B cell (primary cell): ENCODE measurements around the gene RNF126. TPM values are rescaled to one million over a fixed set of nuclear protein-coding genes. Genes with fewer than 3 reads are reported as not detected.

Experiments used
- ATAC-seq: fragments of 200-7000 bp; cut with Tn5 transposase; one replicate; pipeline ENCODE4 v1.10.0; 2021; ENCODE audit warnings: low read depth, mild to moderate bottlenecking, moderate number of reproducible peaks, moderate library complexity
- CTCF ChIA-PET: fragments of 350-600 bp; sonication (Branson Sonifier 250); formaldehyde crosslinking; loops from one replicate; lab custom pipeline; 2021; ENCODE audit warnings: antibody characterized with exemption, inconsistent platforms; lab: Charles Lee
- POLR2A ChIA-PET: fragments of 350-600 bp; sonication (Branson Sonifier 250); formaldehyde crosslinking; loops from one replicate; lab custom pipeline; 2021; ENCODE audit warnings: antibody characterized with exemption; lab: Charles Lee
- DNase-seq: peaks from one replicate; pipeline ENCODE4 v3.0.0; 2013
- H2AFZ ChIP-seq: 2 replicates; pipeline ENCODE4 v1.6.1; 2012; ENCODE audit warnings: mild to moderate bottlenecking, low read depth, low read length; ENCODE audit not compliant: insufficient read depth, poor library complexity, severe bottlenecking
- H3K27ac ChIP-seq, 2 donors: 1 replicate in 1 of 2; 2 replicates in 1 of 2; pipeline ENCODE4 v1.5.1; 2012 to 2013; ENCODE audit warnings: low read length in 2 of 2, mild to moderate bottlenecking in 2 of 2, moderate library complexity in 1 of 2
- H3K27me3 ChIP-seq, 4 experiments: fragments of 200-600 bp in 1 of 4; sonication (generic) in 1 of 4; replicated peaks in 1 of 4; 1 replicate in 2 of 4; 2 replicates in 2 of 4; pipeline versions ENCODE4 v1.6.1 to v1.7.0; 2013 to 2016; ENCODE audit warnings: low read length in 3 of 4, mild to moderate bottlenecking in 2 of 4, mixed read lengths in 1 of 4, moderate library complexity in 1 of 4; ENCODE audit not compliant: insufficient read depth in 4 of 4, control insufficient read depth in 3 of 4; ENCODE audit errors: control extremely low read depth in 1 of 4
- H3K36me3 ChIP-seq, 2 experiments: replicated peaks in 1 of 2; 1 replicate in 1 of 2; 2 replicates in 1 of 2; pipeline versions ENCODE4 v1.6.1 to v1.7.1; 2013; ENCODE audit warnings: low read length in 1 of 2; ENCODE audit not compliant: insufficient read depth in 2 of 2, control insufficient read depth in 1 of 2; ENCODE audit errors: control extremely low read depth in 1 of 2, extremely low read depth in 1 of 2
- H3K4me1 ChIP-seq, 2 donors: fragments of 200-600 bp in 1 of 2; sonication (generic) in 1 of 2; 1 replicate in 1 of 2; 2 replicates in 1 of 2; pipeline versions ENCODE4 v1.5.1 to v1.6.1; 2013 to 2017; ENCODE audit warnings: low read length in 2 of 2; ENCODE audit not compliant: control insufficient read depth in 2 of 2, insufficient read depth in 2 of 2
- H3K4me2 ChIP-seq: replicated peaks from 2 replicates; pipeline ENCODE3; 2012; ENCODE audit warnings: mild to moderate bottlenecking, low read depth, low read length; ENCODE audit not compliant: poor library complexity, severe bottlenecking
- H3K4me3 ChIP-seq, 5 experiments: fragments of 200-600 bp in 1 of 5; sonication (generic) in 1 of 5; 1 replicate in 3 of 5; 2 replicates in 2 of 5; pipeline versions ENCODE4 v1.5.1 to v1.7.0; 2011 to 2016; ENCODE audit warnings: low read length in 4 of 5, mild to moderate bottlenecking in 4 of 5, low read depth in 2 of 5, control low read depth in 1 of 5, moderate library complexity in 1 of 5; ENCODE audit not compliant: insufficient read depth in 1 of 5; ENCODE audit errors: control extremely low read depth in 1 of 5, extremely low read depth in 1 of 5
- H3K79me2 ChIP-seq: fragments of 200-600 bp; sonication (generic); one replicate; pipeline ENCODE4 v1.6.0; 2016; ENCODE audit warnings: low read length; ENCODE audit not compliant: control insufficient read depth, insufficient read depth
- H3K9ac ChIP-seq: fragments of 200-600 bp; sonication (generic); 2 replicates; pipeline ENCODE4 v1.6.1; 2017; ENCODE audit warnings: mild to moderate bottlenecking, low read length, moderate library complexity
- H3K9me3 ChIP-seq, 3 donors: one replicate each; pipeline versions ENCODE4 v1.6.1 to v1.7.1; 2013; ENCODE audit warnings: low read length in 2 of 3; ENCODE audit not compliant: control insufficient read depth in 2 of 3, insufficient read depth in 1 of 3; ENCODE audit errors: control extremely low read depth in 1 of 3
- H4K20me1 ChIP-seq: 2 replicates; pipeline ENCODE4 v1.6.0; 2012; ENCODE audit warnings: mild to moderate bottlenecking, low read length; ENCODE audit not compliant: insufficient read depth, control insufficient read depth, poor library complexity, severe bottlenecking
- H3K27ac Mint-ChIP-seq: one replicate; pipeline ENCODE4 v1.8.0; 2021; ENCODE audit warnings: mixed read lengths
- H3K27me3 Mint-ChIP-seq: one replicate; pipeline ENCODE4 v1.8.0; 2021; ENCODE audit warnings: mixed read lengths
- H3K4me1 Mint-ChIP-seq: one replicate; pipeline ENCODE4 v1.8.0; 2021; ENCODE audit warnings: mixed read lengths
- H3K4me3 Mint-ChIP-seq: one replicate; pipeline ENCODE4 v1.8.0; 2021; ENCODE audit warnings: mixed read lengths
- H3K9me3 Mint-ChIP-seq: one replicate; pipeline ENCODE4 v1.8.0; 2022; ENCODE audit warnings: mixed read lengths; ENCODE audit not compliant: insufficient read depth
- CTCF ChIP-seq: fragments of 200-600 bp; IDR thresholded peaks from one replicate; pipeline ENCODE4 v1.8.0; 2022; ENCODE audit warnings: antibody characterized with exemption, mild to moderate bottlenecking
- EZH2 ChIP-seq: IDR thresholded peaks from 2 replicates; pipeline ENCODE4 v1.6.1; 2012; ENCODE audit warnings: borderline replicate concordance, low read depth, mild to moderate bottlenecking, moderate library complexity, low read length; ENCODE audit not compliant: insufficient read depth, poor library complexity, severe bottlenecking
- WGBS: methylation state at CpG from one replicate; pipeline ENCODE4 v1.1.5; 2013; ENCODE audit warnings: missing lambda C conversion rate; ENCODE audit not compliant: insufficient coverage; 5-methylcytosine and 5-hydroxymethylcytosine counted together
- intact Hi-C: fragments of 100-400 bp; cut with micrococcal nuclease; formaldehyde crosslinking; loops from one replicate; pipeline ENCODE4 v1.10.0; 2022
- polyA minus RNA-seq: library from RNA; depleted of rRNA, polyadenylated mRNA; stranded (reverse); fragments of >200 nt; gene quantifications from 2 replicates; pipeline ENCODE4 v1.2.3, GENCODE V29; 2012
- polyA plus RNA-seq: library from polyadenylated mRNA; depleted of rRNA; stranded (reverse); fragments of >200 nt; gene quantifications from 2 replicates; pipeline ENCODE4 v1.2.3, GENCODE V29; 2012
- total RNA-seq, 2 donors: library from RNA; stranded (reverse); fragments of 120-200 nt in 1 of 2; gene quantifications; 1 replicate in 1 of 2; 2 replicates in 1 of 2; pipeline versions ENCODE4 v1.2.3 to v1.2.4, GENCODE V29; 2013 to 2022

Gene RNF126
- 74.3 and 88.8 TPM in 2 replicates for total RNA-seq
- total RNA-seq (2013), result 36.5 TPM
- 99.6 and 118 TPM in 2 replicates for polyA plus RNA-seq
- 74.0 and 114 TPM in 2 replicates for polyA minus RNA-seq

- Histone ChIP-seq H3K9me3 (peaks cover 0 to 4% (median 0%) of the 10 kb centered on the region in 3 donors), H3K9ac (peak within 1 kb of the TSS; percentile 79), H3K4me1 (peaks cover 31 to 60% of the 10 kb centered on the region in 2 donors), H3K4me2 (peak within 1 kb of the TSS; percentile 96), H2AFZ (peak within 1 kb of the TSS; percentile 90), H3K27me3 (no peaks in the 10 kb centered on the region), H4K20me1 (peaks cover 46% of the 10 kb centered on the region), H3K4me3 (peak within 1 kb of the TSS; percentile 65 to 94 (median 82)), H3K79me2 (peaks cover 55% of the 10 kb centered on the region), H3K27ac (peak within 1 kb of the TSS; percentile 87 to 97), H3K36me3 (peaks cover 0 to 13% of the 10 kb centered on the region in 2 experiments)
- peak; percentile 94 for DNase-seq
- Mint-ChIP-seq H3K9me3 (no peaks in the 10 kb centered on the region), H3K27ac (peak within 1 kb of the TSS; percentile 98), H3K4me3 (peak within 1 kb of the TSS; percentile 96), H3K27me3 (no peaks in the 10 kb centered on the region), H3K4me1 (peaks cover 45% of the 10 kb centered on the region)
- ATAC-seq, result peak; percentile 71
- intact Hi-C loops, result loop anchor here (1.0 to 10.0 kb wide), 6 partner anchors 17 to 262 kb away; partner anchors contain the start of genes ARID3A, BSG, CDC34 and FGF22
- ChIA-PET POLR2A (interaction anchor here (0.6 to 1.4 kb wide), 6 partner anchors 15 to 164 kb away, joined by 3 to 20 read pairs (median 4); partner anchors contain the start of gene AZU1), CTCF (interaction anchor here (0.7 to 1.9 kb wide), 4 partner anchors 18 to 96 kb away, joined by 3 to 17 read pairs (median 6); no protein-coding TSS in a partner anchor)
- WGBS, result under 1% methylated on average over 97 of the region's 97 CpGs
- TF ChIP-seq EZH2 (no peak), CTCF (no peak)
Measured at GRCh38 chr19:662962-663681, at the start of gene RNF126. TSS of gene RNF126 (minus strand) at chr19:663214. CDS start at chr19:663121, 93 bp downstream.

- Histone ChIP-seq H3K4me2 (no peak overlapping the region), H3K36me3 (no peaks in the 10 kb centered on the region), H4K20me1 (no peaks in the 10 kb centered on the region), H3K27me3 (peaks cover 0 to 32% (median 4%) of the 10 kb centered on the region in 4 experiments), H3K4me1 (no peaks in the 10 kb centered on the region), H3K4me3 (no peak overlapping the region), H3K79me2 (no peaks in the 10 kb centered on the region), H3K9me3 (peaks cover 2 to 29% (median 3%) of the 10 kb centered on the region in 3 donors), H3K27ac (no peak overlapping the region), H3K9ac (no peak overlapping the region), H2AFZ (no peak overlapping the region)
- ChIA-PET POLR2A (no interaction called here), CTCF (no interaction called here)
- Mint-ChIP-seq H3K9me3 (peaks cover 8% of the 10 kb centered on the region), H3K27ac (no peak overlapping the region), H3K4me3 (no peak overlapping the region), H3K4me1 (no peaks in the 10 kb centered on the region), H3K27me3 (peaks cover 31% of the 10 kb centered on the region)
- DNase-seq (no peak), ATAC-seq (no peak)
- TF ChIP-seq EZH2, result no peak
- no peak for TF ChIP-seq CTCF
- intact Hi-C loops, result no loop called here
- 76% methylated on average over 2 of the region's 8 CpGs for WGBS
Measured at GRCh38 chr19:711254-711653, 48.2 kb upstream of the RNF126 start.
